ENCODE measurements around the gene ZFTA.

GRCh38 chr11:63795066-63795465 is 26.5 kb upstream of the ZFTA start:
- TF ChIP-seq, protein P1, sequence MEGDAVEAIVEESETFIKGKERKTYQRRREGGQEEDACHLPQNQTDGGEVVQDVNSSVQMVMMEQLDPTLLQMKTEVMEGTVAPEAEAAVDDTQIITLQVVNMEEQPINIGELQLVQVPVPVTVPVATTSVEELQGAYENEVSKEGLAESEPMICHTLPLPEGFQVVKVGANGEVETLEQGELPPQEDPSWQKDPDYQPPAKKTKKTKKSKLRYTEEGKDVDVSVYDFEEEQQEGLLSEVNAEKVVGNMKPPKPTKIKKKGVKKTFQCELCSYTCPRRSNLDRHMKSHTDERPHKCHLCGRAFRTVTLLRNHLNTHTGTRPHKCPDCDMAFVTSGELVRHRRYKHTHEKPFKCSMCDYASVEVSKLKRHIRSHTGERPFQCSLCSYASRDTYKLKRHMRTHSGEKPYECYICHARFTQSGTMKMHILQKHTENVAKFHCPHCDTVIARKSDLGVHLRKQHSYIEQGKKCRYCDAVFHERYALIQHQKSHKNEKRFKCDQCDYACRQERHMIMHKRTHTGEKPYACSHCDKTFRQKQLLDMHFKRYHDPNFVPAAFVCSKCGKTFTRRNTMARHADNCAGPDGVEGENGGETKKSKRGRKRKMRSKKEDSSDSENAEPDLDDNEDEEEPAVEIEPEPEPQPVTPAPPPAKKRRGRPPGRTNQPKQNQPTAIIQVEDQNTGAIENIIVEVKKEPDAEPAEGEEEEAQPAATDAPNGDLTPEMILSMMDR (conservative IDR thresholded peaks at IDR 0.05; ENCODE audit: low read depth in 2 of 2) = no peak
- no peak for TF ChIP-seq EZH2 (IDR thresholded peaks at IDR 0.05; ENCODE audit: low read depth, unreplicated experiment)
- TF ChIP-seq JUNB (IDR thresholded peaks at IDR 0.05; ENCODE audit: unreplicated experiment) = no peak
- TF ChIP-seq EZH2phosphoT487 (IDR thresholded peaks at IDR 0.05; ENCODE audit: unreplicated experiment) = no peak
- no peak for TF ChIP-seq REST (IDR thresholded peaks at IDR 0.05; ENCODE audit: unreplicated experiment)
- no peak for TF ChIP-seq STAT1 (IDR thresholded peaks at IDR 0.05; ENCODE audit: unreplicated experiment)
- no peak for TF ChIP-seq POLR2AphosphoS5 (IDR thresholded peaks at IDR 0.05; ENCODE audit: low read depth)
- no peak for TF ChIP-seq CREB1 (CRISPR knock-in tag; IDR thresholded peaks at IDR 0.05; ENCODE audit: low read depth)
- no peak for TF ChIP-seq ZNF114 (CRISPR knock-in tag; IDR thresholded peaks at IDR 0.05)
- no peak for TF ChIP-seq NANOG (IDR thresholded peaks at IDR 0.05; ENCODE audit: borderline replicate concordance)
- TF ChIP-seq ETS1 (IDR thresholded peaks at IDR 0.05) = no peak

All from GM23338 (cell line).